K562 (cell line): Measurements from ENCODE around the gene CDYL. TPM values are rescaled to one million over a fixed set of nuclear protein-coding genes. Genes with fewer than 3 reads are reported as not detected.
A peak's percentile ranks its signal among the peaks of the same experiment; 100 is the strongest.

Experiments used
- CEBPG ChIP-seq, 3 experiments: fragments of 200-800 bp in 1 of 3; sonication (Bioruptor generic) in 1 of 3; sonication (generic) in 1 of 3; formaldehyde crosslinking in 1 of 3; IDR thresholded peaks in 2 of 3; conservative IDR thresholded peaks in 1 of 3; 2 replicates each; pipeline versions ENCODE4 v1.6.1 to v1.8.0; 2016 to 2022; ENCODE audit warnings: missing compliant biosample characterization in 2 of 3, missing genetic modification characterization in 2 of 3, mild to moderate bottlenecking in 1 of 3, missing genetic modification reagents in 1 of 3
- FOXJ2 ChIP-seq: fragments of 200-800 bp; sonication (Bioruptor generic); IDR thresholded peaks from 2 replicates; pipeline ENCODE4 v1.6.1; 2016; ENCODE audit warnings: missing genetic modification characterization, missing compliant biosample characterization
- HEY1 ChIP-seq: fragments of 250-450 bp; sonication (Bioruptor Pico); IDR thresholded peaks from 2 replicates; pipeline ENCODE4 v1.5.0; 2020; ENCODE audit warnings: mild to moderate bottlenecking, moderate library complexity, borderline replicate concordance
- JUND ChIP-seq, 2 experiments: IDR thresholded peaks; 2 replicates in 1 of 2; 3 replicates in 1 of 2; pipeline ENCODE4 v1.6.1; 2011; ENCODE audit warnings: borderline replicate concordance in 2 of 2, low read depth in 2 of 2, low read length in 2 of 2, improper control_type of control experiment in 1 of 2, missing biosample characterization in 1 of 2, missing genetic modification characterization in 1 of 2, missing genetic modification reagents in 1 of 2
- NR2C1 ChIP-seq, 2 experiments: fragments of 450-650 bp; IDR thresholded peaks; 2 replicates each; pipeline ENCODE4 v1.6.1; 2017; ENCODE audit warnings: mild to moderate bottlenecking in 2 of 2, antibody characterized with exemption in 1 of 2, inconsistent platforms in 1 of 2, missing compliant biosample characterization in 1 of 2, missing genetic modification characterization in 1 of 2
- PTRF ChIP-seq: fragments of 450-650 bp; IDR thresholded peaks from 2 replicates; pipeline ENCODE4 v1.6.1; 2016; ENCODE audit warnings: mild to moderate bottlenecking, missing genetic modification characterization, missing compliant biosample characterization
- RBM17 ChIP-seq: fragments of 200-400 bp; formaldehyde crosslinking; IDR thresholded peaks from 2 replicates; pipeline ENCODE4 v1.6.1; 2017; ENCODE audit warnings: low read depth, mild to moderate bottlenecking, low read length, borderline replicate concordance
- SMAD1 ChIP-seq: fragments of 150-350 bp; IDR thresholded peaks from 2 replicates; pipeline ENCODE4 v1.6.1; 2014; ENCODE audit warnings: low read length, low read depth; ENCODE audit not compliant: partially characterized antibody
- ZBTB40 ChIP-seq, 2 experiments: fragments of 450-650 bp in 1 of 2; sonication (generic) in 1 of 2; formaldehyde crosslinking in 1 of 2; IDR thresholded peaks; 2 replicates each; pipeline versions ENCODE4 v1.7.1 to v1.9.0; 2016 to 2022; ENCODE audit warnings: inconsistent platforms in 1 of 2, mild to moderate bottlenecking in 1 of 2, missing genetic modification reagents in 1 of 2
- ZNF224 ChIP-seq: sonication (generic); formaldehyde crosslinking; IDR thresholded peaks from 2 replicates; pipeline ENCODE4 v1.8.0; 2022; ENCODE audit warnings: mild to moderate bottlenecking, missing genetic modification reagents
- ZNF77 ChIP-seq: fragments of 250-450 bp; sonication (Bioruptor Pico); IDR thresholded peaks from 2 replicates; pipeline ENCODE4 v1.5.0; 2020
- polyA plus RNA-seq, 8 experiments: library from polyadenylated mRNA; depleted of rRNA in 4 of 8; stranded (reverse) in 5 of 8; unstranded in 3 of 8; fragments of >200 nt; fragmentation: Nextera tagmentation in 2 of 8; fragmentation: Illumina TruSeq in 1 of 8; extraction: Ambion mirVana in 2 of 8; extraction: Trizol in 1 of 8; gene quantifications; 2 replicates each; pipeline versions ENCODE4 v1.2.1 to v1.2.3, GENCODE V29; 2011 to 2014; ENCODE audit warnings: inconsistent platforms in 1 of 8, missing spikeins in 1 of 8
- total RNA-seq, 7 experiments: library from RNA; depleted of rRNA in 6 of 7; stranded (reverse); fragments of >200 nt in 6 of 7; fragmentation: Illumina TruSeq in 2 of 7; extraction: Trizol in 2 of 7; gene quantifications; 2 replicates each; pipeline versions ENCODE4 v1.2.1 to v1.2.3, GENCODE V29; 2011 to 2021; ENCODE audit warnings: low replicate concordance in 1 of 7
- TF ChIP-seq, protein P1 (sequence below): fragments of 250-450 bp; sonication (Bioruptor Pico); IDR thresholded peaks from 2 replicates; pipeline ENCODE4 v1.8.0; 2021; ENCODE audit warnings: moderate library complexity, mild to moderate bottlenecking, inconsistent platforms
- TF ChIP-seq, protein P2 (sequence below): fragments of 450-650 bp; IDR thresholded peaks from 2 replicates; pipeline ENCODE4 v1.6.1; 2016; ENCODE audit warnings: borderline replicate concordance

CDYL gene
- total and polyA plus RNA-seq, 9 of the 15 experiments (the other 6 are each of a cell fraction or from before 2014, with no cell fraction given) = 8.1 to 45.8 (median 40.8) TPM

DNA sequence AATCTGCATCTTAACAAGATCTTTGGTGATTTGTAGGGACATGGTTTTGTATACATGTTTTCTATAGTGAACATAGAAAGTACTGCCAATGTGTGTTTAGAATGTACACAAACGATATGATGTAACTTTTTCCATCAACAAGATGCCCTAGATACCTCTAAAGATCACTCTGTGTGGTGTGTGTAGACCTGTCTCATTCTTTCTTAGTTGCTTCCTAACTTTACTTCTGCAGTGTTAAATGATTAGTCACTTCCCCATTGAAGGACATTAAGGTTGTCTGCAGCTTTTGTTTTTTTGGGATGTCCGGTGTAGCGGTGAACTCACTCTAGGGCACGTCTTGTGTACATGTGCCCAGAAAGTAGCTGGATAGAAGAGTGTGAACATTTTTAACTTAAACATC, 35.9 kb downstream of the CDYL start (continued):
- TF ChIP-seq PTRF (tag) (no peak), JUND (IDR thresholded peaks at IDR 0.05; ENCODE audit: borderline replicate concordance, low read depth, low read length) (0 out of 2 replicates have a peak, but pooled peaks have one; percentile 28), JUND (tag; IDR thresholded peaks at IDR 0.05; ENCODE audit: borderline replicate concordance, low read depth, low read length) (no peak), FOXJ2 (tag) (no peak), HEY1 (CRISPR knock-in tag) (no peak), ZNF224 (CRISPR knock-in tag) (no peak), RBM17 (no peak), ZBTB40 (IDR thresholded peaks at IDR 0.05) (no peak), ZBTB40 (CRISPR knock-in tag; IDR thresholded peaks at IDR 0.05) (no peak), CEBPG (CRISPR knock-in tag; IDR thresholded peaks at IDR 0.05) (no peak), CEBPG (tag; conservative IDR thresholded peaks at IDR 0.05 in 1 of 2, IDR thresholded peaks at IDR 0.05 in 1 of 2) (peak in 1 of 2 experiments; percentile 44; a peak in 2 of 4 replicates), NR2C1 (IDR thresholded peaks at IDR 0.05) (no peak), NR2C1 (tag; IDR thresholded peaks at IDR 0.05) (no peak), ZNF77 (CRISPR knock-in tag) (no peak), SMAD1 (no peak)
- TF ChIP-seq, protein P1, sequence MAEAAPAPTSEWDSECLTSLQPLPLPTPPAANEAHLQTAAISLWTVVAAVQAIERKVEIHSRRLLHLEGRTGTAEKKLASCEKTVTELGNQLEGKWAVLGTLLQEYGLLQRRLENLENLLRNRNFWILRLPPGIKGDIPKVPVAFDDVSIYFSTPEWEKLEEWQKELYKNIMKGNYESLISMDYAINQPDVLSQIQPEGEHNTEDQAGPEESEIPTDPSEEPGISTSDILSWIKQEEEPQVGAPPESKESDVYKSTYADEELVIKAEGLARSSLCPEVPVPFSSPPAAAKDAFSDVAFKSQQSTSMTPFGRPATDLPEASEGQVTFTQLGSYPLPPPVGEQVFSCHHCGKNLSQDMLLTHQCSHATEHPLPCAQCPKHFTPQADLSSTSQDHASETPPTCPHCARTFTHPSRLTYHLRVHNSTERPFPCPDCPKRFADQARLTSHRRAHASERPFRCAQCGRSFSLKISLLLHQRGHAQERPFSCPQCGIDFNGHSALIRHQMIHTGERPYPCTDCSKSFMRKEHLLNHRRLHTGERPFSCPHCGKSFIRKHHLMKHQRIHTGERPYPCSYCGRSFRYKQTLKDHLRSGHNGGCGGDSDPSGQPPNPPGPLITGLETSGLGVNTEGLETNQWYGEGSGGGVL (CRISPR knock-in tag) = no peak
- TF ChIP-seq, protein P2, sequence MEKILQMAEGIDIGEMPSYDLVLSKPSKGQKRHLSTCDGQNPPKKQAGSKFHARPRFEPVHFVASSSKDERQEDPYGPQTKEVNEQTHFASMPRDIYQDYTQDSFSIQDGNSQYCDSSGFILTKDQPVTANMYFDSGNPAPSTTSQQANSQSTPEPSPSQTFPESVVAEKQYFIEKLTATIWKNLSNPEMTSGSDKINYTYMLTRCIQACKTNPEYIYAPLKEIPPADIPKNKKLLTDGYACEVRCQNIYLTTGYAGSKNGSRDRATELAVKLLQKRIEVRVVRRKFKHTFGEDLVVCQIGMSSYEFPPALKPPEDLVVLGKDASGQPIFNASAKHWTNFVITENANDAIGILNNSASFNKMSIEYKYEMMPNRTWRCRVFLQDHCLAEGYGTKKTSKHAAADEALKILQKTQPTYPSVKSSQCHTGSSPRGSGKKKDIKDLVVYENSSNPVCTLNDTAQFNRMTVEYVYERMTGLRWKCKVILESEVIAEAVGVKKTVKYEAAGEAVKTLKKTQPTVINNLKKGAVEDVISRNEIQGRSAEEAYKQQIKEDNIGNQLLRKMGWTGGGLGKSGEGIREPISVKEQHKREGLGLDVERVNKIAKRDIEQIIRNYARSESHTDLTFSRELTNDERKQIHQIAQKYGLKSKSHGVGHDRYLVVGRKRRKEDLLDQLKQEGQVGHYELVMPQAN = no peak
